ENCODE measurements around the gene BCAS1. TPM values are rescaled to one million over a fixed set of nuclear protein-coding genes. Genes with fewer than 3 reads are reported as not detected.
A peak's percentile ranks its signal among the peaks of the same experiment; 100 is the strongest.

BCAS1 gene
- total and polyA plus RNA-seq, 10 of the 15 experiments (the other 5 are each of a cell fraction or from before 2014, with no cell fraction given) = 0.21 to 1.4 (median 0.55) TPM

- TF ChIP-seq EP300 (IDR thresholded peaks at IDR 0.05; ENCODE audit: borderline replicate concordance in 1 of 2, control insufficient read depth in 1 of 2, low read depth in 2 of 2, low read length in 2 of 2) (peak; percentile 65 to 82; a peak in 3 of 4 replicates), CBX3 (IDR thresholded peaks at IDR 0.05; ENCODE audit: borderline replicate concordance, low read depth) (no peak), PML (IDR thresholded peaks at IDR 0.05; ENCODE audit: low read length) (no peak), SIN3A (IDR thresholded peaks at IDR 0.05; ENCODE audit: low read depth, low read length) (no peak), RELA (IDR thresholded peaks at IDR 0.05; ENCODE audit: borderline replicate concordance, partially characterized antibody) (no peak), WRNIP1 (IDR thresholded peaks at IDR 0.05; ENCODE audit: borderline replicate concordance, low read depth, low read length) (no peak), ZZZ3 (IDR thresholded peaks at IDR 0.05; ENCODE audit: control insufficient read depth, insufficient read length, low read depth) (no peak), SREBF2 (IDR thresholded peaks at IDR 0.05; ENCODE audit: low read length) (no peak), CEBPB (IDR thresholded peaks at IDR 0.05; ENCODE audit: borderline replicate concordance in 1 of 2, low read depth in 2 of 2, low read length in 2 of 2) (no peak), SRF (IDR thresholded peaks at IDR 0.05; ENCODE audit: low read depth in 2 of 2, low read length in 2 of 2) (no peak), PAX8 (IDR thresholded peaks at IDR 0.05) (no peak), CUX1 (IDR thresholded peaks at IDR 0.05; ENCODE audit: insufficient replicate concordance, low read depth, low read length) (no peak), MAX (IDR thresholded peaks at IDR 0.05; ENCODE audit: low read depth, low read length) (0 out of 2 replicates have a peak, but pooled peaks have one; percentile 21), POU2F2 (IDR thresholded peaks at IDR 0.05; ENCODE audit: borderline replicate concordance, low read depth, low read length) (peak; percentile 42; the same call in 1 of the 3 replicates), LARP7 (IDR thresholded peaks at IDR 0.05) (0 out of 2 replicates have a peak, but pooled peaks have one; percentile 38), HDAC6 (IDR thresholded peaks at IDR 0.05; ENCODE audit: unreplicated experiment) (no peak), NFYA (IDR thresholded peaks at IDR 0.05; ENCODE audit: borderline replicate concordance, low read depth, low read length) (no peak), ZBTB40 (IDR thresholded peaks at IDR 0.05; ENCODE audit: borderline replicate concordance) (no peak), RCOR1 (conservative IDR thresholded peaks at IDR 0.05; ENCODE audit: low read depth, low read length) (no peak), ATF3 (IDR thresholded peaks at IDR 0.05; ENCODE audit: borderline replicate concordance, extremely low read depth, low read depth, low read length) (no peak), NR2F1 (conservative IDR thresholded peaks at IDR 0.05) (peak; percentile 47; the same call in 1 of the 2 replicates)
These were observed 121.0 kb downstream of the BCAS1 start (continued) for GRCh38 chr20:53949319-53949839.
